Left lung (tissue), 10 donors: Measurements from ENCODE around the gene MNX1. TPM values are rescaled to one million over a fixed set of nuclear protein-coding genes. Genes with fewer than 3 reads are reported as not detected.
A peak's percentile ranks its signal among the peaks of the same experiment; 100 is the strongest.

Experiments used
- ATAC-seq: fragments of 200-7000 bp; cut with Tn5 transposase; one replicate; pipeline ENCODE4 v1.9.1; 2020; ENCODE audit warnings: moderate library complexity
- DNase-seq, 4 donors: peaks; one replicate each; pipeline ENCODE4 v3.0.0-alpha.2; 2013 to 2020
- H3K27ac ChIP-seq, 2 donors: fragments of 200-600 bp; sonication (generic) in 1 of 2; one replicate each; pipeline versions ENCODE4 v1.5.0 to v1.8.0; 2020 to 2021
- H3K27me3 ChIP-seq, 2 donors: fragments of 200-600 bp; sonication (generic) in 1 of 2; one replicate each; pipeline versions ENCODE4 v1.5.0 to v1.8.0; 2020 to 2021
- H3K36me3 ChIP-seq, 2 donors: fragments of 200-600 bp; sonication (generic) in 1 of 2; one replicate each; pipeline versions ENCODE4 v1.5.0 to v1.8.0; 2020 to 2021
- H3K4me1 ChIP-seq, 2 donors: fragments of 200-600 bp; one replicate each; pipeline ENCODE4 v1.8.0; 2021
- H3K4me3 ChIP-seq, 2 donors: fragments of 200-600 bp; sonication (generic) in 1 of 2; one replicate each; pipeline versions ENCODE4 v1.5.0 to v1.8.0; 2020 to 2021; ENCODE audit warnings: mild to moderate bottlenecking in 1 of 2
- H3K9me3 ChIP-seq, 2 donors: fragments of 200-600 bp; sonication (generic) in 1 of 2; one replicate each; pipeline versions ENCODE4 v1.5.0 to v1.8.0; 2020 to 2021
- CTCF ChIP-seq, 2 donors: fragments of 200-600 bp; sonication (generic) in 1 of 2; IDR thresholded peaks; one replicate each; pipeline versions ENCODE4 v1.5.0 to v1.8.0; 2021; ENCODE audit warnings: antibody characterized with exemption in 2 of 2
- intact Hi-C, 2 donors: fragments of 100-400 bp; cut with DNase I; formaldehyde crosslinking; loops; one replicate each; pipeline versions ENCODE4 v1.11.2 to v1.14.2; 2022
- polyA plus RNA-seq, 6 donors: library from polyadenylated mRNA; unstranded; fragments of 120-200 nt; gene quantifications; one replicate each; pipeline ENCODE4 v1.2.1, GENCODE V29; 2013; ENCODE audit not compliant: insufficient read length in 6 of 6
- total RNA-seq, 2 donors: library from RNA; stranded (reverse); fragmentation: NEBNext Ultra II Directional; extraction: Animal tissue kit (Norgen Biotek cat#: 25700); gene quantifications; one replicate each; pipeline ENCODE4 v1.2.1, GENCODE V29; 2021
- donor health status: DM: no; HTN: yes; CAD: no.
- donor health status: DM: no; HTN: no; CAD: no.

The MNX1 gene
- total and polyA plus RNA-seq, 8 donors = 0.26 to 0.76 (median 0.47) TPM; not detected in 1

GRCh38 chr7:157027568-157028198 is 17.2 kb upstream of the MNX1 start:
- Histone ChIP-seq H3K9me3 (no peaks in the 10 kb centered on the region), H3K4me1 (no peaks in the 10 kb centered on the region), H3K27ac (no peak overlapping the region), H3K27me3 (peaks cover 48 to 100% of the 10 kb centered on the region in 2 donors), H3K36me3 (no peaks in the 10 kb centered on the region), H3K4me3 (no peak overlapping the region)
- DNase-seq (no peak), ATAC-seq (no peak)
- no peak for TF ChIP-seq CTCF (IDR thresholded peaks at IDR 0.05)
- intact Hi-C loops = no loop called here

- Histone ChIP-seq H3K4me1 (peaks cover 0 to 14% of the 10 kb centered on the region in 2 donors), H3K27ac (no peak overlapping the region), H3K4me3 (no peak overlapping the region), H3K27me3 (peaks cover 72 to 100% of the 10 kb centered on the region in 2 donors), H3K36me3 (no peaks in the 10 kb centered on the region), H3K9me3 (no peaks in the 10 kb centered on the region)
- intact Hi-C loops = no loop called here
- no peak for TF ChIP-seq CTCF (IDR thresholded peaks at IDR 0.05)
- ATAC-seq = no peak
- DNase-seq = no peak
Measured at GRCh38 chr7:157024716-157025115, 14.3 kb upstream of the MNX1 start.

- Histone ChIP-seq H3K4me1 (peaks cover 0 to 14% of the 10 kb centered on the region in 2 donors), H3K36me3 (no peaks in the 10 kb centered on the region), H3K27ac (no peak overlapping the region), H3K4me3 (no peak overlapping the region), H3K9me3 (no peaks in the 10 kb centered on the region), H3K27me3 (peaks cover 82 to 100% of the 10 kb centered on the region in 2 donors)
- DNase-seq (no peak), ATAC-seq (no peak)
- intact Hi-C loops = no loop called here
- TF ChIP-seq CTCF (IDR thresholded peaks at IDR 0.05) = no peak
Measured at GRCh38 chr7:157023589-157023905, 13.1 kb upstream of the MNX1 start.

DNA sequence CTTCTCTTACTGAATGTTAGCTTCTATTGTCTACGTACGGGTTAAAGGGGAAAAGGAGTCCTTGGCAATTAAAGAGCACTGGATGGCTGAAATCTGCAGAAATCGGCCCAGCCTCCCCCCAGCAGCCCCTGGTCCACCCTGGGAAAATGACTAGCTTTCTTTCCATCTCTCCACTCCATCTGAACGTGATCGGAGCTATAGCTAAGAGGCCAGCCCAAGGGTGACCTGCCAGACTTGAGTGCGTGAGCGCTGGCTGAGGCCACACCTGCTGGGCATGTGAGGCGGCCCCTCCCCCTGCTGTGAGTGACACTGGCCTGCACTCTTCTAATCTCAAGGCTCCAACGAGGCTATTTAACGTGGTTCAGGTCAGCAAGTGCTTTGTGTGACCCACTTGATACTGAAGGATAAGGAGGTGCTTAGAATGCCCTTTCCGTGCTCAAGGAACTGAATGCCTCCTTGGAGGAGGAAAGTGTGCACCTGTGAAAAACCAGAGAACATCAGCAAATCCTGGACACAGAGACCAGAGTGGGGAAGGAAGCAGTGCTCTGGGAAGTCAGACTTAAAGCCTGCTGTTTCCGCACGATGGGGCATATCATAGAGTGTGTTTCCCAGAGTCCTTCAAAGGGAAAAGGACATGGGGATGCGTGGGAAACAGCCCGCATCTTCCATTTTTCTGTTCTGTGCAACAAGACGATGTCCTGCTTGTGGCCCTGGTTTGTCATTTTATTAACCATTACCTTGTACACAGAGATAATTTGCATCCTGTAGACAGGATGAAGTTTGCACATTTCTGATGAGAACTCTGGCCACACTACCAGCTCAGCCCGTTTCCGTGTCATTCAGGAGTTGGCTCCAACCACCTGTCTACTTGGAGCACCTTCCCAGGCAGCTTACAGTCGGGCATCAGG is 12.5 kb upstream of the MNX1 start:
- ATAC-seq (peak; percentile 97), DNase-seq (peak in 2 of 4 donors; percentile 74 to 80)
- Histone ChIP-seq H3K4me3 (no peak overlapping the region), H3K27me3 (peaks cover 82 to 100% of the 10 kb centered on the region in 2 donors), H3K27ac (no peak overlapping the region), H3K36me3 (no peaks in the 10 kb centered on the region), H3K9me3 (no peaks in the 10 kb centered on the region), H3K4me1 (peaks cover 0 to 14% of the 10 kb centered on the region in 2 donors)
- intact Hi-C loops = no loop called here
- no peak for TF ChIP-seq CTCF (IDR thresholded peaks at IDR 0.05)
